ENCODE measurements around the gene C1orf198.

C1orf198 gene

DNA sequence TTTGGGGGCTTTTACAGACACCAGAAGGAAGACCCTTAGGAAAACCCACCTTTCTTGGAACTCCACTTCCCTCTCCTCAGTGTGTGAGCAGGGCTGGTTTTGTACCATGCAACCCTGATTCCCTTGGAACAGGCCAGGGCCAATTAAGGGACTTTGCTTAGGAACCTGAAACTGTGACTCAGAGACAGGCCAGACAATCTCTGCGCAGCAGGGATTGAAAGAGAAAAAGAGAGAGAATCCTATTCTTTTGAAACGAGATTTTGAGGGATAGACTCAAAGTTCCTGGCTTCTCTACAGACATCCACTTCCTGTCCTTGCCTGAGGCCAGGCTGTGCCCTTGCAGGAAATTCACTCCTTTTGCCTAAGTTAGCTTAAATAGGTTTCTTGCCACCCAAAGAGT lies 23.1 kb upstream of the C1orf198 start:
- DNase-seq, result no peak

- no peak for DNase-seq
Observed at GRCh38 chr1:230884646-230885045, 16.3 kb upstream of the C1orf198 start.

- no peak for DNase-seq
Observed at GRCh38 chr1:230883967-230884366, 15.6 kb upstream of the C1orf198 start.

- DNase-seq, result no peak
Observed at GRCh38 chr1:230879778-230880177, 11.5 kb upstream of the C1orf198 start.

GRCh38 chr1:230878591-230878990 lies 10.3 kb upstream of the C1orf198 start:
- no peak for DNase-seq

GRCh38 chr1:230877924-230878590 lies 9.7 kb upstream of the C1orf198 start:
- no peak for DNase-seq

- no peak for DNase-seq
Observed at GRCh38 chr1:230877146-230877923, 9.0 kb upstream of the C1orf198 start.

- no peak for DNase-seq
Observed at GRCh38 chr1:230876660-230877059, 8.3 kb upstream of the C1orf198 start.

GRCh38 chr1:230875370-230875769 lies 7.0 kb upstream of the C1orf198 start:
- no peak for DNase-seq

- no peak for DNase-seq
Observed at GRCh38 chr1:230870916-230871315, 2.6 kb upstream of the C1orf198 start.

DNA sequence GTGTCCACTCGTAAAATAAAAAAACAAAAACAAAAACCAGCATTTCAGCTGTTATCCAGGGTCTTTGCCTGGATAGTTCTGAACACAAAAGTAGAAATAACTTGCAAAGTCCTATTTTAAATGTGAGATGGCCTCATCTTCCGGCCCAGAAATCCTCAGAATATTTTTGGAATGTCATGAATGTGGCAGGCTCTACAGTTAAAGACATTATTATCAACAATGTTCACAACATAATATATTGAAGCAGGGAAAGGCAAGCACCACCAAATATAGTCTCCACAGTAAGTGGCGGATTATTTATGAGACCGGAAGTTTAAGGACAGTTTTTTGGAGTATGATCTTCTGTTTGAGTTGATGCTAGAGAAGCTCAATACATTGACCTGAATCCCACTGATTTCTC lies 1.2 kb upstream of the C1orf198 start:
- DNase-seq, result no peak

DNA sequence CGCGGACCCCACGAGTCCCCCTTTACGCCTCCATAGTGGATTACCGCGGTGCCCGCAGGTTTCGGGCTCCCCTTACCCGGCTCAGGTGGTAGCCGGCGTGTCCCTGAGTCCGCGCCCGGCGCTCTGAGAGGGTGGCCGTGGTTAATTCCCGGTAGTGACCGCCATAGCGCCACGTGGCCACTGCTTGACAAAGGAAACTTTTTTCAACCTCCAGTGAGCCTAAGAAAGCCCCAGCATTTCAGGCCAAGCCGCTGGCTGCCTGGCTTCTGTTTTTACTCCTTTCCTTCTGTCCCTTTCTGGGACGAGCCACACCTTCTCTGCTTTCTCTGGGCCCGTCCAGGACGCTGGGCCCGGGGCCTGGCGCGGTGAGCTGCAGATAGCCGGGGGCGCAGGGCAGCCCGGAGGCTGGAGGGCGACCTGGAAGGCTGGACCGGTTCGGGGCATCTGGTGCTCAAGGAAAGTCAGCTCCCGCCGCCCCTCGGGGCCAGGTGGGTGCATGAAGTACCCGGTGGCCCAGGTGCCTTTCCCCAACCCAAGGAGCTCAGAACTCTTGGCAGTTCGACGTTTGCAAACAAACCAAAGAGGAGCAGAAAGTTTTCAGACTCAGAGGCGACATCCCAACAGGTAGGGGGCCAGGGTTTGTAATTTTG lies 540 bp upstream of the C1orf198 start:
- peak; percentile 44 to 65 (median 50) for DNase-seq

- peak in 2 of 4 experiments; percentile 4 to 5 for DNase-seq
Observed at GRCh38 chr1:230867101-230867902, 1.0 kb downstream of the C1orf198 start.

DNA sequence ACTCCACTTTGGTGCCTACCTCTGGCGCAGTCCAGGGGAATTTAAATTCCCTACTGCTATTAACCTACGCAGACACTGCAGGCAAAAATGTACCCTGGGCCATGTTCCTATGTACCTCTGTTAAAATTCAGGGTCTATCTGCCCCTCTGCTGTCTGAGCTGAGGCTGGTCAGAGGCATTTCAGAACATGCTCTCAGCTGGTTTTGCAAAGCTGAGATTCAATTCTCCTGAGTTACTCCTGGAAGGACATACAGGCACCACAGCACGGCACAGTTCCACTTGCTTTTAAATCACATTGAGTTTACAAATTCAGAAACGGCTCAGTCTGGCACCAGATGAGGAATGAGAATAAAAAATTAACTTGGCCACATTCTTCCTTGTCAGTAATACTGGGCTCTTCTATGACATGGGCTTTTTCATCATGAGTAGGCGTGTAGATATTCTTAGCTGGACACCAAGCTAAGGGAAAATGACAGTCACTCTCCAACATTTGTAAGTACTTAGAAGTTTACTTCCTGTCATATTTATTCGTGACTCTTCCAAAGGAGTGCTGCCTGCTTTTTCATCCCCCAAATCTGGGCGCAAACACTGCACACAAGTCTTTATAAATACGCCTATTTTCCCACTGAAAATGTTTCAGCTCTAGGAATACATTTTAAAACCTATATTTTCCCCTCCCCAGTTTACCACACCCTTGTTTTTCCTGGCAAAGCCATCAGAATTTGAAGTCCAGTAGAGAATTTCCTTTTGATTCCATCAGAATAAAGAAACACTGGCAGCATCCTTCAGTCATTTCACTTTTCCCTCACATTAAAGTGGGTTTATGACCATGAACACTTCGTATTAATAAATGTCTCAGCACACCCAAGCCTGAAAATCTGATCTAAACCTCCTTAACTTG lies 1.9 kb downstream of the C1orf198 start:
- peak; percentile 27 to 66 (median 42) for DNase-seq

DNA sequence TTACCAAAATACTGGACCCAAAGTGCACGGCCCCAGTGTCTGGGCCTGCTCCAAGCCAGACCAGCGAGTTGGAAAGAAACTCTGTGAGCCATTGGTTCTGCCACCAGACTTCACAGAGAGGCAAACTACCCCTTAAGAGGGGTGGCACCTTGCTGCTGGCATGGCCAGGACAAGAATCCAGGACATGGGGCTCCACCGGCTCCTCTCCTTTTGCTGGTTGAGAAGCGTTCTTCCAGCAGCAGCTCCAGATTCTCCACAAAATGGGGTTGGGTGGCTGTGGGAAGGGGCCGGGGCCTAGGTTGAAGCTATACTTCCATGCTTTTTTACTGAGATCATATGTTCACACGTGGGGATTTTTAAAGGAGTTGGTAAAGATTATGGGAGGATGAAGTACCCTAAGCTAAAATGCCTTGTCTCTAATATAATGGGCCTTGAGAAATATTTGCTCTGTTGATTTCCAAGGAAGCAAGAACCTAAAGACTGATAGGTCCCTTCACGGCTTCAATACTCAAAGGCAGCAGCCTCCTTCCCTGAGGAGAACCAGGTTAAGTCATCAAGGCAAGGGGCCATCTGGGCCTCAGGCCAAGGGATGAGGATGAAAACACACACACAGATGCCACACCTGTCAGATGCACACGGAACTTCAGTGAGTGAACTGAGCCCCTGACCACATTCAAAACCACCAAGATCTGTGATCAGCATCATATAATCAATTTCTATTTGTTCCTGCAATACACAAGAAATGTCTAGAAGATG lies 3.1 kb downstream of the C1orf198 start:
- no peak for DNase-seq

DNA sequence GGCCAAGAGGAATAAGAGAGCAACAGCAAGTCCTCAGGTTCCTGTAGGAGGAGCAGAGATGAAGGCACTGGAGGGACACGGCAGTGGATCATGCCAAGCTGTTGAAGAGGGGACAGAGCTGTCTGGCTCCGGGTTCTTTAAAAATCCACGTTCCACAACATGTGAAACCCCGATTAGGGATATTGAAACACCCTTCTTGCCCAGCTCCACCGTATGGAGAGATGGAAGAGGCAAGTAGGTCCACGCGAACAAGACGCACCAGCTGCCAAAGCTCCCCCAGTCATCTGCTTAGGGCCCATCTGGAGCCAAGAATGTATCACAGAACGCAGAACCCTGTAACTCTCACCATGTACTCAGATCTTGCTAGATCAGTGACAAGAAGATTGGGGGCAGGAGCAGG lies 3.9 kb downstream of the C1orf198 start:
- peak in 2 of 4 experiments; percentile 6 for DNase-seq

- DNase-seq, result peak; percentile 51 to 80 (median 73)
Observed at GRCh38 chr1:230863449-230863848, 4.9 kb downstream of the C1orf198 start.

- no peak for DNase-seq
Observed at GRCh38 chr1:230861970-230862595, 6.2 kb downstream of the C1orf198 start.

GRCh38 chr1:230861489-230861888 lies 6.8 kb downstream of the C1orf198 start:
- no peak for DNase-seq

GRCh38 chr1:230860617-230861384 lies 7.5 kb downstream of the C1orf198 start:
- DNase-seq, result peak in 1 of 4 experiments; percentile 27

Measured in suppressor macrophage (primary cell).